Measurements from ENCODE around the gene NCOA5.

DNA sequence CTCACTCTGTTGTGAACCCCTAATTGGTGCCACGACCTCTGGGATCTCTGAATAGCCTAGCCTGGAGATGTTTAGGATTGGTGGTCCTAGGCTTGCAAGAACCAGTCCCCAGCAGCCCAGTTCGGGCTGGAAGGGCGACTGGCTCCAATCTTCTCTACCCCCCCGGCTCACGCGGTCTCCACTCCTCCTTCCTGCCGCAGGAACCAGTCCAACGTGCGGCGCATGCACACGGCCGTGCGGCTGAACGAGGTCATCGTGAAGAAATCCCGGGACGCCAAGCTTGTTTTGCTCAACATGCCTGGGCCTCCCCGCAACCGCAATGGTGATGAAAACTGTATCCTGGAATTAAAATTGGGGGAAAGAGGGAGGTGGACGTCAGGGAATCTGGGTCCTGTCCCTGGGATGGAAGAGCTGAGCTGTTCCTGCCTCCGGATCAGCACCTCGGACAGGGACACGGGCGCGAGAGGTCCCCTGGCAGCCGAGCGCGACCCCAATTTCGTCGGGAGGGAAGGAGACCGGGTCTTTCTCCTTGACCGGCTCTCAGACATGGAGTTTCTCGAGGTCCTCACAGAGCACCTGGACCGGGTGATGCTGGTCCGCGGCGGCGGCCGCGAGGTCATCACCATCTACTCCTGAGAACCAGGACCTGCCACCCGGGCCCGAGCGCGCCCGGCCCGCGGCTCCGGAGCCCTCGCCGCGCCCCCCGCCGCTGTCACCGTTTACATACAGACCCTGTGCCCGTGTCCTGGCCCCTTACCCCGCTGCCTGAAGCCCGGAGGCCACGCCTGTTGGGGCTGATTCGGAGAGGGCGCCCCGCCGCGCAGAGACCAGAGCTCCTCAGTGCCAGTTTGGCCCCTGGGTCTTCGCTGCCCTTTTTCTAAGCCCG lies 32.5 kb downstream of the NCOA5 start:
- TF ChIP-seq, protein P1, sequence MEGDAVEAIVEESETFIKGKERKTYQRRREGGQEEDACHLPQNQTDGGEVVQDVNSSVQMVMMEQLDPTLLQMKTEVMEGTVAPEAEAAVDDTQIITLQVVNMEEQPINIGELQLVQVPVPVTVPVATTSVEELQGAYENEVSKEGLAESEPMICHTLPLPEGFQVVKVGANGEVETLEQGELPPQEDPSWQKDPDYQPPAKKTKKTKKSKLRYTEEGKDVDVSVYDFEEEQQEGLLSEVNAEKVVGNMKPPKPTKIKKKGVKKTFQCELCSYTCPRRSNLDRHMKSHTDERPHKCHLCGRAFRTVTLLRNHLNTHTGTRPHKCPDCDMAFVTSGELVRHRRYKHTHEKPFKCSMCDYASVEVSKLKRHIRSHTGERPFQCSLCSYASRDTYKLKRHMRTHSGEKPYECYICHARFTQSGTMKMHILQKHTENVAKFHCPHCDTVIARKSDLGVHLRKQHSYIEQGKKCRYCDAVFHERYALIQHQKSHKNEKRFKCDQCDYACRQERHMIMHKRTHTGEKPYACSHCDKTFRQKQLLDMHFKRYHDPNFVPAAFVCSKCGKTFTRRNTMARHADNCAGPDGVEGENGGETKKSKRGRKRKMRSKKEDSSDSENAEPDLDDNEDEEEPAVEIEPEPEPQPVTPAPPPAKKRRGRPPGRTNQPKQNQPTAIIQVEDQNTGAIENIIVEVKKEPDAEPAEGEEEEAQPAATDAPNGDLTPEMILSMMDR (IDR thresholded peaks at IDR 0.05) = no peak
- no peak for TF ChIP-seq POLR2A (IDR thresholded peaks at IDR 0.05)
- no peak for TF ChIP-seq EP300 (IDR thresholded peaks at IDR 0.05)
- no peak for TF ChIP-seq POLR2AphosphoS5 (IDR thresholded peaks at IDR 0.05)
